Endothelial cell (in vitro differentiated cells): ENCODE data around the gene UBE2E1. TPM values are rescaled to one million over a fixed set of nuclear protein-coding genes. Genes with fewer than 3 reads are reported as not detected.

ENCODE experiments used
- DNase-seq: peaks from one replicate; pipeline ENCODE4 v3.0.0; 2021; ENCODE audit warnings: low spot score
- H3K27ac Mint-ChIP-seq: one replicate; pipeline ENCODE4 v1.8.0; 2021; ENCODE audit warnings: mixed read lengths, inconsistent platforms; ENCODE audit not compliant: unreplicated experiment
- H3K27me3 Mint-ChIP-seq: one replicate; pipeline ENCODE4 v1.8.0; 2021; ENCODE audit warnings: mild to moderate bottlenecking, moderate library complexity, mixed read lengths, inconsistent platforms; ENCODE audit not compliant: unreplicated experiment
- H3K36me3 Mint-ChIP-seq: one replicate; pipeline ENCODE4 v1.8.0; 2021; ENCODE audit warnings: mild to moderate bottlenecking, low read depth, mixed read lengths, inconsistent platforms; ENCODE audit not compliant: unreplicated experiment
- H3K4me1 Mint-ChIP-seq: one replicate; pipeline ENCODE4 v1.8.0; 2021; ENCODE audit warnings: mild to moderate bottlenecking, mixed read lengths, inconsistent platforms; ENCODE audit not compliant: unreplicated experiment
- H3K4me3 Mint-ChIP-seq: one replicate; pipeline ENCODE4 v1.8.0; 2021; ENCODE audit warnings: mild to moderate bottlenecking, mixed read lengths, inconsistent platforms; ENCODE audit not compliant: unreplicated experiment
- H3K9me3 Mint-ChIP-seq: one replicate; pipeline ENCODE4 v1.8.0; 2021; ENCODE audit warnings: mixed read lengths, inconsistent platforms; ENCODE audit not compliant: unreplicated experiment
- CTCF ChIP-seq: fragments of 200-600 bp; sonication (generic); IDR thresholded peaks from one replicate; pipeline ENCODE4 v1.5.0; 2021; ENCODE audit warnings: antibody characterized with exemption; ENCODE audit not compliant: unreplicated experiment
- total RNA-seq: library from RNA; stranded (reverse); fragmentation: NEBNext Ultra II Directional; extraction: Animal tissue kit (Norgen Biotek cat#: 25700); gene quantifications from one replicate; pipeline ENCODE4 v1.2.1, GENCODE V29; 2021; ENCODE audit not compliant: unreplicated experiment

Gene UBE2E1
- total RNA-seq, 1 donor from 2014 or later = 129 TPM

DNA sequence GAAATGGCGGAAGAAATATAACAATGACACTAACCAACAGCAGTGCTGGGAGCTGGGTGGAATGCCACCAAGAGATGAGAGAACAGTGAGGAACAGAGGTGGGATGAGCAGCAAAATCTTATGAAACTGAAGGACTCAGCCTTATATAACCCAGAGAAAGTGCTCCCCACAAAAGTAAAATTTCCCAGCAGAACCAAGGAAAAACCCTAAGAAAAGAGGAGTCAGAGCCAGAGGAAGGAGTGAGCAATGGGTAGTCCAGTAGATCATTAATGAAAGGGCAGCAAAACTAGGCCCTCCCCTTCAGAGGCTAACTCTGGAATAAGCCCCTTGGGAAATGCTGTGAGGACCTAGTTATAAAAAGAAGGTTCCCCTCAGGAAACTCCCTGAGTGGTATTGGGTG, 24.7 kb upstream of the UBE2E1 start:
- no peak for TF ChIP-seq CTCF
- H3K9me3 Mint-ChIP-seq = no peaks in the 10 kb centered on the region
- H3K4me3 Mint-ChIP-seq = no peak overlapping the region
- no peaks in the 10 kb centered on the region for H3K27me3 Mint-ChIP-seq
- no peaks in the 10 kb centered on the region for H3K4me1 Mint-ChIP-seq
- no peaks in the 10 kb centered on the region for H3K36me3 Mint-ChIP-seq
- no peak for DNase-seq
- H3K27ac Mint-ChIP-seq = no peak overlapping the region

GRCh38 chr3:23781871-23782270, 23.9 kb upstream of the UBE2E1 start:
- Mint-ChIP-seq H3K9me3 (no peaks in the 10 kb centered on the region), H3K36me3 (no peaks in the 10 kb centered on the region), H3K4me3 (no peak overlapping the region), H3K27ac (no peak overlapping the region), H3K4me1 (no peaks in the 10 kb centered on the region), H3K27me3 (no peaks in the 10 kb centered on the region)
- no peak for TF ChIP-seq CTCF
- DNase-seq = no peak

GRCh38 chr3:23785097-23785645, 20.6 kb upstream of the UBE2E1 start:
- Mint-ChIP-seq H3K36me3 (no peaks in the 10 kb centered on the region), H3K9me3 (no peaks in the 10 kb centered on the region), H3K27ac (no peak overlapping the region), H3K27me3 (no peaks in the 10 kb centered on the region), H3K4me1 (peaks cover 3% of the 10 kb centered on the region), H3K4me3 (no peak overlapping the region)
- TF ChIP-seq CTCF = no peak
- no peak for DNase-seq

GRCh38 chr3:23785882-23786281, 19.9 kb upstream of the UBE2E1 start:
- Mint-ChIP-seq H3K27me3 (no peaks in the 10 kb centered on the region), H3K36me3 (no peaks in the 10 kb centered on the region), H3K27ac (no peak overlapping the region), H3K4me3 (no peak overlapping the region), H3K4me1 (peaks cover 3% of the 10 kb centered on the region), H3K9me3 (no peaks in the 10 kb centered on the region)
- no peak for TF ChIP-seq CTCF
- DNase-seq = no peak

- H3K36me3 Mint-ChIP-seq = no peaks in the 10 kb centered on the region
- H3K27ac Mint-ChIP-seq = no peak overlapping the region
- no peak overlapping the region for H3K4me3 Mint-ChIP-seq
- DNase-seq = no peak
- H3K4me1 Mint-ChIP-seq = peaks cover 3% of the 10 kb centered on the region
- H3K27me3 Mint-ChIP-seq = no peaks in the 10 kb centered on the region
- no peak for TF ChIP-seq CTCF
- H3K9me3 Mint-ChIP-seq = no peaks in the 10 kb centered on the region
These were observed 14.1 kb upstream of the UBE2E1 start for GRCh38 chr3:23791678-23792077.
